Measurements from ENCODE around the gene NOP10. TPM values are rescaled to one million over a fixed set of nuclear protein-coding genes. Genes with fewer than 3 reads are reported as not detected.

NOP10 gene
- total RNA-seq, 1 experiment from 2014 or later, result 208 TPM

- H3K4me1 ChIP-seq (ENCODE audit: insufficient read depth, low read length, poor library complexity, severe bottlenecking), result no peaks in the 10 kb centered on the region
- no TSS peak for BruUV-seq (replicated peaks)
- no peaks in the 10 kb centered on the region for H3K36me3 ChIP-seq (ENCODE audit: insufficient read depth, low read length, poor library complexity, severe bottlenecking)
- intact Hi-C loops (cut with micrococcal nuclease; ENCODE audit: unreplicated experiment), result no loop called here
- no peak overlapping the region for H3K4me3 ChIP-seq (ENCODE audit: low read depth, low read length, poor library complexity, severe bottlenecking)
- no peaks in the 10 kb centered on the region for H3K27me3 ChIP-seq (replicated peaks; ENCODE audit: insufficient read depth, low read depth, low read length, poor library complexity)
- H3K27ac ChIP-seq (ENCODE audit: low read depth, low read length, poor library complexity, severe bottlenecking), result no peak overlapping the region
- DNase-seq (ENCODE audit: low spot score), result no peak
- POLR2A ChIA-PET (ENCODE audit: low non-redundant PET), result no interaction called here
- CTCF ChIA-PET, result interaction anchor here (0.6 kb wide), 1 partner anchor 17 kb away, joined by 4 read pairs; no protein-coding TSS in a partner anchor
- TF ChIP-seq CTCF (conservative IDR thresholded peaks at IDR 0.05; ENCODE audit: low read depth, low read length) (no peak), EZH2 (IDR thresholded peaks at IDR 0.05; ENCODE audit: borderline replicate concordance, low read depth, low read length, poor library complexity, severe bottlenecking) (no peak)
- H3K9me3 ChIP-seq (ENCODE audit: low read depth, low read length, poor library complexity, severe bottlenecking), result no peaks in the 10 kb centered on the region
Observed at GRCh38 chr15:34331809-34332208, 11.1 kb downstream of the NOP10 start.

GRCh38 chr15:34330279-34330678, 12.7 kb downstream of the NOP10 start:
- POLR2A ChIA-PET (ENCODE audit: low non-redundant PET), result no interaction called here
- Histone ChIP-seq H3K9me3 (ENCODE audit: low read depth, low read length, poor library complexity, severe bottlenecking) (no peaks in the 10 kb centered on the region), H3K27ac (ENCODE audit: low read depth, low read length, poor library complexity, severe bottlenecking) (no peak overlapping the region), H3K4me3 (ENCODE audit: low read depth, low read length, poor library complexity, severe bottlenecking) (no peak overlapping the region), H3K36me3 (ENCODE audit: insufficient read depth, low read length, poor library complexity, severe bottlenecking) (no peaks in the 10 kb centered on the region), H3K4me1 (ENCODE audit: insufficient read depth, low read length, poor library complexity, severe bottlenecking) (no peaks in the 10 kb centered on the region), H3K27me3 (replicated peaks; ENCODE audit: insufficient read depth, low read depth, low read length, poor library complexity) (no peaks in the 10 kb centered on the region)
- CTCF ChIA-PET, result no interaction called here
- no peak for DNase-seq (ENCODE audit: low spot score)
- intact Hi-C loops (cut with micrococcal nuclease; ENCODE audit: unreplicated experiment), result no loop called here
- no peak for TF ChIP-seq EZH2 (IDR thresholded peaks at IDR 0.05; ENCODE audit: borderline replicate concordance, low read depth, low read length, poor library complexity, severe bottlenecking)
- no peak for TF ChIP-seq CTCF (conservative IDR thresholded peaks at IDR 0.05; ENCODE audit: low read depth, low read length)
- BruUV-seq (replicated peaks), result no TSS peak

GRCh38 chr15:34329006-34329405, 13.9 kb downstream of the NOP10 start:
- no peak for DNase-seq (ENCODE audit: low spot score)
- BruUV-seq (replicated peaks), result no TSS peak
- no peak overlapping the region for H3K4me3 ChIP-seq (ENCODE audit: low read depth, low read length, poor library complexity, severe bottlenecking)
- no peaks in the 10 kb centered on the region for H3K36me3 ChIP-seq (ENCODE audit: insufficient read depth, low read length, poor library complexity, severe bottlenecking)
- no peaks in the 10 kb centered on the region for H3K9me3 ChIP-seq (ENCODE audit: low read depth, low read length, poor library complexity, severe bottlenecking)
- H3K27ac ChIP-seq (ENCODE audit: low read depth, low read length, poor library complexity, severe bottlenecking), result no peak overlapping the region
- H3K4me1 ChIP-seq (ENCODE audit: insufficient read depth, low read length, poor library complexity, severe bottlenecking), result no peaks in the 10 kb centered on the region
- TF ChIP-seq CTCF (conservative IDR thresholded peaks at IDR 0.05; ENCODE audit: low read depth, low read length) (no peak), EZH2 (IDR thresholded peaks at IDR 0.05; ENCODE audit: borderline replicate concordance, low read depth, low read length, poor library complexity, severe bottlenecking) (no peak)
- CTCF ChIA-PET, result no interaction called here
- no peaks in the 10 kb centered on the region for H3K27me3 ChIP-seq (replicated peaks; ENCODE audit: insufficient read depth, low read depth, low read length, poor library complexity)
- POLR2A ChIA-PET (ENCODE audit: low non-redundant PET), result interaction anchor here (0.6 kb wide), 1 partner anchor 138 kb away, joined by 4 read pairs; no protein-coding TSS in a partner anchor
- intact Hi-C loops (cut with micrococcal nuclease; ENCODE audit: unreplicated experiment), result no loop called here

All from A673 (cell line).